Activated naive CD4-positive, alpha-beta T cell treated with anti-CD3 and anti-CD28 coated beads, Interleukin-2, amount 10 ng/mL, durations not matched to agents 7 days and 5 days (primary cell): ENCODE data around the gene TAS2R60.
"Not testable (repeated sequence)": the region's sequence is repeated elsewhere in the genome, so short reads cannot be mapped to it uniquely, and the experiment has no call there.

Experiments used
- CTCF ChIA-PET: fragments of 350-600 bp; sonication (Branson Sonifier 250); formaldehyde crosslinking; loops from one replicate; lab custom pipeline; 2021; ENCODE audit warnings: antibody characterized with exemption; lab: Charles Lee
- DNase-seq: peaks from one replicate; pipeline ENCODE4 v3.0.0-alpha.2; 2020
- H3K27ac Mint-ChIP-seq: one replicate; pipeline ENCODE4 v1.8.0; 2021; ENCODE audit warnings: mild to moderate bottlenecking, moderate library complexity, mixed read lengths
- H3K27me3 Mint-ChIP-seq: one replicate; pipeline ENCODE4 v1.8.0; 2021; ENCODE audit warnings: mild to moderate bottlenecking, mixed read lengths
- H3K36me3 Mint-ChIP-seq: one replicate; pipeline ENCODE4 v1.8.0; 2021; ENCODE audit warnings: mixed read lengths
- H3K4me1 Mint-ChIP-seq: one replicate; pipeline ENCODE4 v1.8.0; 2021; ENCODE audit warnings: mixed read lengths
- H3K4me3 Mint-ChIP-seq: one replicate; pipeline ENCODE4 v1.8.0; 2021; ENCODE audit warnings: mild to moderate bottlenecking, moderate library complexity, mixed read lengths
- H3K9me3 Mint-ChIP-seq: one replicate; pipeline ENCODE4 v1.8.0; 2021; ENCODE audit warnings: mixed read lengths

The TAS2R60 gene

GRCh38 chr7:143486266-143486665, 43.0 kb downstream of the TAS2R60 start:
- CTCF ChIA-PET, H3K27me3 Mint-ChIP-seq, H3K4me3 Mint-ChIP-seq, H3K4me1 Mint-ChIP-seq, H3K27ac Mint-ChIP-seq, H3K9me3 Mint-ChIP-seq, H3K36me3 Mint-ChIP-seq, DNase-seq: not testable (repeated sequence)

GRCh38 chr7:143487061-143487460, 43.8 kb downstream of the TAS2R60 start:
- Mint-ChIP-seq H3K9me3 (no peaks in the 10 kb centered on the region), H3K4me3 (no peak overlapping the region), H3K4me1 (peaks cover 4% of the 10 kb centered on the region), H3K27ac (no peak overlapping the region), H3K36me3 (no peaks in the 10 kb centered on the region), H3K27me3 (no peaks in the 10 kb centered on the region)
- CTCF ChIA-PET, result interaction anchor here (0.6 to 0.9 kb wide), 3 partner anchors 71 to 523 kb away, joined by 3 read pairs; no protein-coding TSS in a partner anchor
- no peak for DNase-seq

DNA sequence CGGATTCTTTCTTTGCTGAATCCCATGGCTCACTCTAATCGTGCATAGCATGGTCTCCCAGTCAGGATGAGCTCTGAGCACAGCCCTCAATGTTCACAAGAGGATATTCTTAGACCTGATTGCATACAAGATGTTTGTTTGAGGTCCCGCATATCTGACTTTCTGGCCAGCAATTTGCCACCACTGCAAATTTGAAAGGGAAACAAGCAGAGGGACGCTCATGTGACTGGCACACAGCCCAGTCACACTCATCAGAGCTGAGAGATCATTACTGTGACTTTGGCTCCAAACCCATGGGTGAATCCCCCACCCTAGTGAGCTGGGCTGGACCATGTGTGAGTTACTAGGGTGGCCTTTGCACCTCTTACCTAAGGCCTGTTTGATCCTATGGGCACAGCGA, 44.3 kb downstream of the TAS2R60 start:
- no peaks in the 10 kb centered on the region for H3K36me3 Mint-ChIP-seq
- no peaks in the 10 kb centered on the region for H3K27me3 Mint-ChIP-seq
- CTCF ChIA-PET, result interaction anchor here (0.8 to 1.0 kb wide), 3 partner anchors 72 to 640 kb away, joined by 3 read pairs; no protein-coding TSS in a partner anchor
- H3K9me3 Mint-ChIP-seq, result no peaks in the 10 kb centered on the region
- DNase-seq, result no peak
- H3K27ac Mint-ChIP-seq, result no peak overlapping the region
- H3K4me3 Mint-ChIP-seq, result no peak overlapping the region
- peaks cover 5% of the 10 kb centered on the region for H3K4me1 Mint-ChIP-seq

GRCh38 chr7:143490717-143491306, 47.6 kb downstream of the TAS2R60 start:
- Mint-ChIP-seq H3K4me1 (peaks cover 14% of the 10 kb centered on the region), H3K4me3 (no peak overlapping the region), H3K27ac (no peak overlapping the region), H3K9me3 (no peaks in the 10 kb centered on the region), H3K36me3 (no peaks in the 10 kb centered on the region), H3K27me3 (no peaks in the 10 kb centered on the region)
- DNase-seq, result no peak
- CTCF ChIA-PET, result interaction anchor here (0.6 to 2.0 kb wide), 7 partner anchors 9 to 637 kb away, joined by 3 to 8 read pairs (median 3); no protein-coding TSS in a partner anchor

DNA sequence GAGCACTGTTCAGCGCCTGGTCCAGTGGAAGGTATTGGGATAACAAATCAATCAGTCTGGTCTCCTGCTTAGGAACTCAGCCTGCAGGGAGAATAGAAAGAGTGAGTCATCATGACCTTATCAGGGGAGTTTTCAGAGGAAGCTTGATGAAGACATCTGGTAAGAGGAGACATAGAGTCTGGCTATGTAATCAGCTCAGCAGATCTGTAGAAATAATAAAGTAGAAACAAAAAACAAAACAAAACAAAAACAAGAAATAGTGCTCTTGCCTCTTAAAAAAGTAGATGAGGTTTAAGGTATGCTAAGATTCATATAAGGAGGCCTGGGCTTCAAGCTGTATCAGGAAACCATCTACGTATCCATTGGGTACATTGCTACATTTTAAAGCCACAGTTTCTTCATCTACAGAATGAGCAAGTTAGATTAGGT, 48.8 kb downstream of the TAS2R60 start:
- Mint-ChIP-seq H3K36me3 (no peaks in the 10 kb centered on the region), H3K27ac (no peak overlapping the region), H3K4me1 (peaks cover 14% of the 10 kb centered on the region), H3K27me3 (no peaks in the 10 kb centered on the region), H3K4me3 (no peak overlapping the region), H3K9me3 (no peaks in the 10 kb centered on the region)
- CTCF ChIA-PET, result interaction anchor here (1.3 kb wide), 1 partner anchor 636 kb away, joined by 3 read pairs; no protein-coding TSS in a partner anchor
- no peak for DNase-seq

DNA sequence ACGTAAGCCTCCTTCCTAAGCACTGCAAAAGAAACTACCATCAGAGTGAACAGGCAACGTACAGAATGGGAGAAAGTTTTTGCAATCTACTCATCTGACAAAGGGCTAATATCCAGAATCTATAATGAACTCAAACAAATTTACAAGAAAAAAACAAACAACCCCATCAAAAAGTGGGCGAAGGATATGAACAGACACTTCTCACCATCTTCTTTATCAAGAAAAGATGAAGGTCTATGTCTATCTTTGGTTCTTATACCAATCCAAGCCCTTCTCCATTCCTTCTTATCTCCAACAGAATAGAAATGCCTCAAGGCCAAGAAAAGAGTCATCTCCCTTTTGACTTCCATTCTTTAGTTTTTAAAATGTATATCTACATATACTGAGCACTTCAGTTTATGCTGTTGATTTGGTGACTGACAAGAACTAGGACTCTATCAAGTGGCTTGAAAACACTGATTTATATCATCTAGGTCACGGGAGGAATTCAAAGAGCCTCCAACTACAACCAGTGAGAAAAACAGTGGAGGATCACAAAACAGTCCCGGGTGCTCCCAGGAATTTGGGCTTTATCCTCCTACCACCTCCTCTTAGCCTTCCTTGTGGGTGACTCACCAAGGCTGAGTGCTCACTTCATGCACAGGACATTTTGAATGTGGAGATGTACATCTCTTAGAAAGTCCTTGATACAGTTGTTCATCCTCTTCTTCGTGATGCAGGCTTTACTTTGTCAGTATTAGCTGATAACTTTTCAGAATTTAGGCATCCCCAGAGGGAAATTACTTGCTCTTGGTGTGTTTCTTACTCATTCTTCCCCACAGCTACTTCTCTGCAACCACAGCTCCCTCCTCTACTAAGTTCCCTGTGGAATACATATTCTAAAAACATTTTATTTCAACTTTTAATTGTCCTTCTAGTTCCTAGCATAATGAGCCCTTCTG, 49.8 kb downstream of the TAS2R60 start:
- Mint-ChIP-seq H3K4me3 (no peak overlapping the region), H3K4me1 (peaks cover 14% of the 10 kb centered on the region), H3K27me3 (no peaks in the 10 kb centered on the region), H3K36me3 (no peaks in the 10 kb centered on the region), H3K9me3 (no peaks in the 10 kb centered on the region), H3K27ac (no peak overlapping the region)
- CTCF ChIA-PET, result no interaction called here
- DNase-seq, result no peak

- CTCF ChIA-PET, result no interaction called here
- Mint-ChIP-seq H3K9me3 (no peaks in the 10 kb centered on the region), H3K4me3 (no peak overlapping the region), H3K27me3 (no peaks in the 10 kb centered on the region), H3K36me3 (no peaks in the 10 kb centered on the region), H3K27ac (no peak overlapping the region), H3K4me1 (peaks cover 14% of the 10 kb centered on the region)
- no peak for DNase-seq
These were observed 50.5 kb downstream of the TAS2R60 start for GRCh38 chr7:143493751-143494150.
